Measurements from ENCODE around the gene ASTN2. TPM values are rescaled to one million over a fixed set of nuclear protein-coding genes. Genes with fewer than 3 reads are reported as not detected.

ASTN2 gene
- total RNA-seq, 1 experiment from 2014 or later: 4.8 TPM

DNA sequence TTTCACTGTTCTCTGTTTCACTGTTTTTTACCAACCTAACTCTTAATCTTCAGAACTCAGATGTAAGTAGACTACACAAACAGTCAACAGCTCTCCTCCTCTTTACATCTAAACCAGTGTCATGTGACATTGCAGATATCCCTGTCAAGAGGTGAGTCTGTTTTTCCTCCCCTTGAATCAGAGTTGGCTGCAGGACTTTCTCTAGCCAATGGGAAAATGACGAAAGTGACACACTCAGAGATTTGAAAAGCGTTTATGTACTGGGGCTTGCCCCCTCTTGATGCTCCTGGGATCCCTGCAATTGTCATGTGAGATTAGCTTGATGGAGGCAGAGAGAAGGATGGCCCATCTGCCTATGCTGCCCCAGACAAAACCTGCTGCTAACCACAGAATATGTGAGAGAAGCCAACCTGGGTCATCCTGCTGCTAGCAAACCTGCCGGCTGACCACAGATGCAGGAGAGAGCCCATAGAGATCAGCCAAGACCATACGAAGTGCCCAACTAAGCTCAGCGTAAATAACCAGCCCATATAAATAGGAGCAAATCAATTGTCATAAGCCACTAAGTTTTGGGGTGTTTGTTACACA lies 111.1 kb downstream of the ASTN2 start (continued):
- no peak for TF ChIP-seq REST (IDR thresholded peaks at IDR 0.05; ENCODE audit: low read depth)

GRCh38 chr9:117302487-117302886 lies 112.4 kb downstream of the ASTN2 start:
- H2AFZ ChIP-seq (ENCODE audit: low read depth, low read length, poor library complexity, severe bottlenecking): no peak overlapping the region
- H3K9ac ChIP-seq (ENCODE audit: low read length): no peak overlapping the region
- H3K4me1 ChIP-seq (ENCODE audit: control insufficient read depth in 1 of 2, insufficient read depth in 2 of 2, low read length in 2 of 2): no peaks in the 10 kb centered on the region
- no peak overlapping the region for H3K27ac ChIP-seq (ENCODE audit: low read depth, low read length)
- H4K20me1 ChIP-seq (ENCODE audit: insufficient read depth): no peaks in the 10 kb centered on the region
- H3K9me2 ChIP-seq (ENCODE audit: insufficient read depth): no peaks in the 10 kb centered on the region
- H3K4me2 ChIP-seq (ENCODE audit: low read length): no peak overlapping the region
- no TSS peak for BruUV-seq (replicated peaks)
- intact Hi-C loops (cut with micrococcal nuclease): no loop called here
- H3K27me3 ChIP-seq (ENCODE audit: insufficient read depth, low read length): no peaks in the 10 kb centered on the region
- no peaks in the 10 kb centered on the region; a peak in 2 of 4 replicates for H3K9me3 ChIP-seq (ENCODE audit: control insufficient read depth in 1 of 2, insufficient read depth in 1 of 2, low read depth in 1 of 2, low read length in 2 of 2)
- H3K36me3 ChIP-seq (ENCODE audit: control insufficient read depth in 1 of 2, insufficient read depth in 2 of 2, low read length in 2 of 2): no peaks in the 10 kb centered on the region
- H3K79me2 ChIP-seq (ENCODE audit: insufficient read depth, low read length): no peaks in the 10 kb centered on the region
- RAD21 ChIA-PET (ENCODE audit: low non-redundant PET in 1 of 2, low total read pairs in 2 of 2, uncharacterized antibody in 2 of 2, unreplicated experiment in 2 of 2): no interaction called here
- TF ChIP-seq SRF (IDR thresholded peaks at IDR 0.05; ENCODE audit: low read depth): no peak
- no peak for TF ChIP-seq ZNF274 (IDR thresholded peaks at IDR 0.05; ENCODE audit: low read depth, low read length)
- TF ChIP-seq ZBTB33 (IDR thresholded peaks at IDR 0.05; ENCODE audit: extremely low read depth, insufficient replicate concordance, low read length): no peak
- TF ChIP-seq ELF1 (IDR thresholded peaks at IDR 0.05; ENCODE audit: borderline replicate concordance, low read depth): no peak
- no peak for TF ChIP-seq SP1 (IDR thresholded peaks at IDR 0.05; ENCODE audit: low read depth)
- no peak for TF ChIP-seq CEBPB (IDR thresholded peaks at IDR 0.05; ENCODE audit: low read depth)
- TF ChIP-seq RAD21 (IDR thresholded peaks at IDR 0.05; ENCODE audit: low read depth): no peak
- no peak overlapping the region for H3K4me3 ChIP-seq (replicated peaks in 1 of 2; ENCODE audit: low read depth in 1 of 2, low read length in 2 of 2)
- POLR2A ChIA-PET: no interaction called here
- DNase-seq (ENCODE audit: low read depth, low spot score): no peak
- CTCF ChIA-PET: no interaction called here
- ATAC-seq: no peak
